T follicular helper cell (primary cell): ENCODE measurements around the gene C3orf80.
"Not testable (repeated sequence)": the region's sequence is repeated elsewhere in the genome, so short reads cannot be mapped to it uniquely, and the experiment has no call there.

Experiments used
- DNase-seq: peaks from one replicate; pipeline ENCODE4 v3.0.0-alpha.2; 2020; ENCODE audit warnings: low read depth

The C3orf80 gene

GRCh38 chr3:160213191-160213590 is 12.0 kb upstream of the C3orf80 start:
- no peak for DNase-seq

GRCh38 chr3:160217675-160218074 is 7.5 kb upstream of the C3orf80 start:
- no peak for DNase-seq

GRCh38 chr3:160218136-160218535 is 7.1 kb upstream of the C3orf80 start:
- no peak for DNase-seq

GRCh38 chr3:160220038-160220437 is 5.2 kb upstream of the C3orf80 start:
- DNase-seq: no peak

- no peak for DNase-seq
These were observed 4.2 kb upstream of the C3orf80 start for GRCh38 chr3:160221019-160221418.

- no peak for DNase-seq
These were observed 966 bp upstream of the C3orf80 start for GRCh38 chr3:160224256-160224655.

GRCh38 chr3:160224811-160225175 is 429 bp upstream of the C3orf80 start:
- DNase-seq: no peak

GRCh38 chr3:160226026-160226907 is 1.0 kb downstream of the C3orf80 start:
- no peak for DNase-seq

- no peak for DNase-seq
These were observed 2.2 kb downstream of the C3orf80 start for GRCh38 chr3:160227419-160227818.

- DNase-seq: no peak
These were observed 6.8 kb downstream of the C3orf80 start for GRCh38 chr3:160232014-160232413.

- DNase-seq: not testable (repeated sequence)
These were observed 15.5 kb downstream of the C3orf80 start for GRCh38 chr3:160240719-160241118.

- no peak for DNase-seq
These were observed 20.1 kb downstream of the C3orf80 start for GRCh38 chr3:160245261-160245800.

GRCh38 chr3:160247766-160248165 is 22.5 kb downstream of the C3orf80 start:
- no peak for DNase-seq

- DNase-seq: no peak
These were observed 28.1 kb downstream of the C3orf80 start for GRCh38 chr3:160253298-160253697.

- no peak for DNase-seq
These were observed 32.4 kb downstream of the C3orf80 start for GRCh38 chr3:160257606-160258005.

- DNase-seq: no peak
These were observed 34.4 kb downstream of the C3orf80 start for GRCh38 chr3:160259589-160259988.

- no peak for DNase-seq
These were observed 35.5 kb downstream of the C3orf80 start for GRCh38 chr3:160260587-160261270.

GRCh38 chr3:160265088-160265487 is 39.9 kb downstream of the C3orf80 start:
- no peak for DNase-seq
